ENCODE measurements around the gene ZNF423.

GRCh38 chr16:49657736-49658465, 198.0 kb downstream of the ZNF423 start:
- no peak for TF ChIP-seq CTCF (IDR thresholded peaks at IDR 0.05; ENCODE audit: poor library complexity, severe bottlenecking)
- TF ChIP-seq EZH2 (IDR thresholded peaks at IDR 0.05; ENCODE audit: borderline replicate concordance, insufficient read depth, low read length, poor library complexity, severe bottlenecking) = no peak
- no peak for TF ChIP-seq REST (IDR thresholded peaks at IDR 0.05; ENCODE audit: borderline replicate concordance)
- no peak for TF ChIP-seq RAD21 (conservative IDR thresholded peaks at IDR 0.05)
- TF ChIP-seq TAF1 (IDR thresholded peaks at IDR 0.05; ENCODE audit: low read depth) = no peak
- TF ChIP-seq POLR2AphosphoS5 (IDR thresholded peaks at IDR 0.05) = no peak
- TF ChIP-seq SMC3 (conservative IDR thresholded peaks at IDR 0.05; ENCODE audit: poor library complexity) = no peak
